A673 (cell line): ENCODE data around the gene CLSTN2. TPM values are rescaled to one million over a fixed set of nuclear protein-coding genes. Genes with fewer than 3 reads are reported as not detected.

ENCODE experiments used
- BruUV-seq: library from RNA; stranded (reverse); fragments of 400-500 nt; replicated peaks from 2 replicates; lab custom pipeline; 2021; lab: Mats Ljungman, UMichigan
- CTCF ChIA-PET: fragments of 300-600 bp; sonication (Branson Sonifier 250); formaldehyde crosslinking; loops from one replicate; lab custom pipeline; 2022; ENCODE audit warnings: antibody characterized with exemption; lab: Charles Lee
- POLR2A ChIA-PET: fragments of 300-600 bp; sonication (Branson Sonifier 250); formaldehyde crosslinking; loops from one replicate; lab custom pipeline; 2022; ENCODE audit warnings: antibody characterized with exemption; ENCODE audit not compliant: low non-redundant PET; lab: Charles Lee
- DNase-seq: peaks from one replicate; pipeline ENCODE4 v3.0.0-alpha.2; 2015; ENCODE audit warnings: low spot score
- H3K27ac ChIP-seq: fragments of 200-600 bp; sonication (generic); 2 replicates; pipeline ENCODE4 v1.5.1; 2016; ENCODE audit warnings: mixed run types, low read depth, mild to moderate bottlenecking, mixed read lengths, antibody characterized with exemption, low read length; ENCODE audit not compliant: poor library complexity, severe bottlenecking
- H3K27me3 ChIP-seq: fragments of 200-600 bp; sonication (generic); replicated peaks from 2 replicates; pipeline ENCODE4 v1.6.1; 2017; ENCODE audit warnings: mixed run types, low read depth, mild to moderate bottlenecking, mixed read lengths, antibody characterized with exemption, low read length; ENCODE audit not compliant: insufficient read depth, poor library complexity
- H3K36me3 ChIP-seq: fragments of 200-600 bp; sonication (generic); 2 replicates; pipeline ENCODE4 v1.6.1; 2016; ENCODE audit warnings: mixed run types, mild to moderate bottlenecking, mixed read lengths, antibody characterized with exemption, low read length; ENCODE audit not compliant: insufficient read depth, poor library complexity, severe bottlenecking
- H3K4me1 ChIP-seq: fragments of 200-600 bp; sonication (generic); 2 replicates; pipeline ENCODE4 v1.6.1; 2017; ENCODE audit warnings: mixed run types, mild to moderate bottlenecking, mixed read lengths, antibody characterized with exemption, low read length; ENCODE audit not compliant: insufficient read depth, poor library complexity, severe bottlenecking
- H3K4me3 ChIP-seq: fragments of 200-600 bp; sonication (generic); 2 replicates; pipeline ENCODE4 v1.5.1; 2016; ENCODE audit warnings: low read depth, mixed run types, mild to moderate bottlenecking, mixed read lengths, low read length; ENCODE audit not compliant: poor library complexity, severe bottlenecking
- H3K9me3 ChIP-seq: fragments of 200-600 bp; sonication (generic); 2 replicates; pipeline ENCODE4 v1.6.1; 2016; ENCODE audit warnings: mixed run types, low read depth, mild to moderate bottlenecking, mixed read lengths, antibody characterized with exemption, low read length; ENCODE audit not compliant: poor library complexity, severe bottlenecking
- EZH2 ChIP-seq: fragments of 200-600 bp; sonication (generic); IDR thresholded peaks from 2 replicates; pipeline ENCODE4 v1.6.1; 2017; ENCODE audit warnings: borderline replicate concordance, low read depth, mild to moderate bottlenecking, mixed read lengths, antibody characterized with exemption, low read length; ENCODE audit not compliant: poor library complexity, severe bottlenecking
- intact Hi-C: fragments of 100-400 bp; cut with micrococcal nuclease; formaldehyde crosslinking; loops from one replicate; pipeline ENCODE4 v1.10.0; 2022; ENCODE audit not compliant: unreplicated experiment
- total RNA-seq: library from RNA; stranded (reverse); gene quantifications from 2 replicates; pipeline ENCODE4 v1.2.3, GENCODE V29; 2021
- TF ChIP-seq, protein P1 (sequence below): fragments of 300-800, 200-600 bp; sonication (generic); conservative IDR thresholded peaks from 2 replicates; pipeline ENCODE4 v1.5.1; 2017; ENCODE audit warnings: low read depth, mild to moderate bottlenecking, antibody characterized with exemption, low read length, moderate library complexity, mixed read lengths

Gene CLSTN2
- total RNA-seq, 1 experiment from 2014 or later: 50.7 TPM

DNA sequence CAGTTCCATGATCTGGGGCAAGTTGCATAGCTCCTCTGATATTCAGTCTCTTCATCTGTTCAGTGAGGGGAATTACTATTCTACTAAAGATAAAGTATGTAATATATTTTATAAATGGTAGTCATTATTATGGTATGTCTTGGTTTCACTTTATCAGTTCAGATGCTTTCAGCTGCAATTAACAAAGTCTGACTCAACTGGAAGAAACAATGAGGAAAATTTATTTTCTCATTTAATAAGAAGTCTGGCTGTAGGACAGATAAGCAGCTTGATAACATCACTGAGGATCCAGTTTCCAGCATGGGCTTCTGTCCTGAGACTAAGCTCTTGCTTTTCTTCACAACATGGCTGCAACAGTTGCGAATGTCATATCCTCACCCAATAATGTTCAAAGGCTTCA lies 388.6 kb downstream of the CLSTN2 start:
- TF ChIP-seq, protein P1, sequence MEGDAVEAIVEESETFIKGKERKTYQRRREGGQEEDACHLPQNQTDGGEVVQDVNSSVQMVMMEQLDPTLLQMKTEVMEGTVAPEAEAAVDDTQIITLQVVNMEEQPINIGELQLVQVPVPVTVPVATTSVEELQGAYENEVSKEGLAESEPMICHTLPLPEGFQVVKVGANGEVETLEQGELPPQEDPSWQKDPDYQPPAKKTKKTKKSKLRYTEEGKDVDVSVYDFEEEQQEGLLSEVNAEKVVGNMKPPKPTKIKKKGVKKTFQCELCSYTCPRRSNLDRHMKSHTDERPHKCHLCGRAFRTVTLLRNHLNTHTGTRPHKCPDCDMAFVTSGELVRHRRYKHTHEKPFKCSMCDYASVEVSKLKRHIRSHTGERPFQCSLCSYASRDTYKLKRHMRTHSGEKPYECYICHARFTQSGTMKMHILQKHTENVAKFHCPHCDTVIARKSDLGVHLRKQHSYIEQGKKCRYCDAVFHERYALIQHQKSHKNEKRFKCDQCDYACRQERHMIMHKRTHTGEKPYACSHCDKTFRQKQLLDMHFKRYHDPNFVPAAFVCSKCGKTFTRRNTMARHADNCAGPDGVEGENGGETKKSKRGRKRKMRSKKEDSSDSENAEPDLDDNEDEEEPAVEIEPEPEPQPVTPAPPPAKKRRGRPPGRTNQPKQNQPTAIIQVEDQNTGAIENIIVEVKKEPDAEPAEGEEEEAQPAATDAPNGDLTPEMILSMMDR: no peak
- no peak for TF ChIP-seq EZH2
- ChIA-PET CTCF (no interaction called here), POLR2A (interaction anchor here (0.6 kb wide), 1 partner anchor 128 kb away, joined by 3 read pairs; no protein-coding TSS in a partner anchor)
- no peaks in the 10 kb centered on the region for H3K4me1 ChIP-seq
- no peaks in the 10 kb centered on the region for H3K27me3 ChIP-seq
- DNase-seq: no peak
- H3K4me3 ChIP-seq: no peak overlapping the region
- intact Hi-C loops: no loop called here
- no peak overlapping the region for H3K27ac ChIP-seq
- no peaks in the 10 kb centered on the region for H3K9me3 ChIP-seq
- BruUV-seq: no TSS peak
- H3K36me3 ChIP-seq: no peaks in the 10 kb centered on the region

DNA sequence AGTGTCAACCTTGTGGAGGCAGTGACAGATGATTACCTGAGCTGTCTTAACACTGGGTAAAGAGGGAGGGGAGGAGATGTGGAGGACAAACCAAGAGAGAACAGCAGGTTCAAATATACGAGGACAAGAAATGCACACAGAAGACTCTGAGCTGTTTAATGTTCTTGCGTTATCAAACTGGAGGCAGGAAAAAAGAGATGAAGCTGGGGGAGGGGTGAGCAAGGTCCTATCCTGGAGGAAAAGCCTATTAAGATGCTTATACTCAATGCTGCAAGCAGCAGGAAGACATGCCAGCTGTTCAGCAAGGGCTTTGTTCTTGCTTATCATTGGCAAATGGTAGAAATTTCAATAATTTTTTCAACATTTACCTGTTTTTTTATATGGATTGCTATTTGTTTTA lies 397.1 kb downstream of the CLSTN2 start:
- intact Hi-C loops: no loop called here
- ChIA-PET POLR2A (no interaction called here), CTCF (no interaction called here)
- no peaks in the 10 kb centered on the region for H3K27me3 ChIP-seq
- TF ChIP-seq, protein P1: no peak
- TF ChIP-seq EZH2: no peak
- no peaks in the 10 kb centered on the region for H3K9me3 ChIP-seq
- no TSS peak for BruUV-seq
- H3K4me3 ChIP-seq: no peak overlapping the region
- no peak for DNase-seq
- H3K4me1 ChIP-seq: no peaks in the 10 kb centered on the region
- no peaks in the 10 kb centered on the region for H3K36me3 ChIP-seq
- H3K27ac ChIP-seq: no peak overlapping the region

DNA sequence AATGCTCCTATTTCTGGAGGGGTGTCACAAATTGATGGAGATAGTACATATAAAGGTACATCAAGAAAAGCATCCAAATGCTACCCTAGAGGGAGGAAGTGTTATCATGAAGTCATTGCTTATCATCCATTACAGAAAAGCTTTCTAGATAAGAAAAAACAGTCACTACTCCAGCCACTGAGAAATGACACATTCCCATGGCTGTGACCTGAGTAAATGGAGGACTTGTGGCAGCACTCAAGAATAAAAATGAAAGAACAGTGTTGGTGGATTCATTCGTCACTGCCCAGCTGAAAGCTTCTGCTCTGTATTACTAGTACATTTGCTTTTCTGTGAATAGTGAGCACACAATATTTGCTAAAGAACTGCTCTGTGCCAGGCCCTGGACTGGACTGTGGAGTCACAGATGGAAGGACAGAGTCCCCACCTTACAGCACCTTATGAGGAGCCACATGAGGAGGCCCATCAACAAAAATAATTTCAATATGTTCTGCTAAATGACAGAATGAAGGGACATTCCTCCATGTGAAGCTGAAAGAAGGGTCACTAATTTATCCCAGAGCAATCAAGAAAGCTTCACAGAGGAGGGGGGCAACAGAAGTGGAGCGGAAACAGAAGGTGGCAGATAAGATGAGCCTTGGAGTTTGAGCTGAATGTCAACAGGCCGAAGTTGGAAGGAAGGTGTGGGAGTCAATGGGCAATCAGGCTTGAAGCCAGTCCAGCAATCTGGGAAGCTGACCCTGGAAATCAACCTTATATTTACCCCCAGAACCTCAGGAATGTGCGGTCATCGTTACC lies 399.3 kb downstream of the CLSTN2 start:
- intact Hi-C loops: no loop called here
- no peaks in the 10 kb centered on the region for H3K36me3 ChIP-seq
- H3K9me3 ChIP-seq: no peaks in the 10 kb centered on the region
- H3K27me3 ChIP-seq: no peaks in the 10 kb centered on the region
- TF ChIP-seq, protein P1: no peak
- TF ChIP-seq EZH2: no peak
- no peak overlapping the region for H3K4me3 ChIP-seq
- ChIA-PET POLR2A (no interaction called here), CTCF (no interaction called here)
- no peak for DNase-seq
- H3K4me1 ChIP-seq: no peaks in the 10 kb centered on the region
- H3K27ac ChIP-seq: no peak overlapping the region
- BruUV-seq: no TSS peak
